Activated CD4-positive, alpha-beta T cell treated with anti-CD3 and anti-CD28 coated beads, Interleukin-10, Interleukin-2, amounts not matched to agents 100 ng/mL and 50 ng/mL, durations not matched to agents 16 hours and 8 hours (primary cell): ENCODE measurements around the gene HOMER2.
"Not testable (repeated sequence)": the region's sequence is repeated elsewhere in the genome, so short reads cannot be mapped to it uniquely, and the experiment has no call there.

Experiments used
- DNase-seq: peaks from one replicate; pipeline ENCODE4 v3.0.0-alpha.2; 2020

The HOMER2 gene

DNA sequence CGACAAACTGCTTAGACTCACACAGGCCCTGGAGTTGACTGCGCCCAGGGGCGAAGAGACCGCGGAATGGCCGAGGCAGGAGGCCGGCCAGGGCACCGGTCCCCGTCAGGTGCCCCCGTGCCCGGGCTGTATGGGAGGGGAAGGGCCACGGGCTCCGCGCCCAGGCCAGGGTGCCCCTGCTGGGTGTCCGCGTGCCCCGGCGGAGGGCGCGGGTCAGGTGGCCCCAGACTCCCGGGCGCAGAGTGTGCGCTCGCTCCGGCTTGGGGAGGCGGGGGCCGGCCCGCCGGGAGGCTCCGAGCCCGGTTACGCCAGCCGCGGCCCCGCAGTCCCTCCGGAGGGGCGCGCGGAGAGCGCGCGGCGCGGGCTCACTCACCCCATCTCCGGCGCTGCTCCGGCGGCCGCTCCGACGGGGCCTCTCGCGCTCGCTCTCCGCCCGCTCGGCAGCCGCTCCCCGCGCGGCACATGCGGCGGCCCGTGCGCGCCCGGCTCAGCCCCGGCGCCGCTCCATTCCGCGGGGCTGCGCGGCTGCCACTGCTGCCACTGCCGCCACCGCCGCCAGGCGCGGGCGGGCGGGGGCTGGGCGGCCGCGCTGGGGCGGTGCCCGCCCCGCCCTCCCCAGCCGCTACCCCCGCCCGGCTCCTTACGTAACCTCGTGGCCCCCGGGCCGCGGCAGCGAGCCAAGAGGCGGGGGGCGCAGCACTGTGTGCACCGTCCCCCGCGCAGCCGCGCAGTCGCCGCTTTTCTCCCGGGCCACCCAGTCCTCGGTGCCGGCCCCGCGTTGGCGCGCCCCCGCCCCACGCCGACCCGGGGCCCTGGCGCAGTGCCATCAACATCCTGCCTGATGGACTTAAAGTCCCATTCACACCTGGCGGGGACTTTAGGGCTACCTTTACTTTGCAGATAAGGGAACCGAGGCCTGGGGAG lies at the start of gene HOMER2:
Gene HOMER2, minus strand, starts transcription at position 563 of the 924 bp plus-strand sequence. Its CDS starts 185 bp downstream, at position 378.
- peak; percentile 16 for DNase-seq

GRCh38 chr15:83000672-83001031 lies 48.1 kb upstream of the HOMER2 start:
- DNase-seq: not testable (repeated sequence)

DNA sequence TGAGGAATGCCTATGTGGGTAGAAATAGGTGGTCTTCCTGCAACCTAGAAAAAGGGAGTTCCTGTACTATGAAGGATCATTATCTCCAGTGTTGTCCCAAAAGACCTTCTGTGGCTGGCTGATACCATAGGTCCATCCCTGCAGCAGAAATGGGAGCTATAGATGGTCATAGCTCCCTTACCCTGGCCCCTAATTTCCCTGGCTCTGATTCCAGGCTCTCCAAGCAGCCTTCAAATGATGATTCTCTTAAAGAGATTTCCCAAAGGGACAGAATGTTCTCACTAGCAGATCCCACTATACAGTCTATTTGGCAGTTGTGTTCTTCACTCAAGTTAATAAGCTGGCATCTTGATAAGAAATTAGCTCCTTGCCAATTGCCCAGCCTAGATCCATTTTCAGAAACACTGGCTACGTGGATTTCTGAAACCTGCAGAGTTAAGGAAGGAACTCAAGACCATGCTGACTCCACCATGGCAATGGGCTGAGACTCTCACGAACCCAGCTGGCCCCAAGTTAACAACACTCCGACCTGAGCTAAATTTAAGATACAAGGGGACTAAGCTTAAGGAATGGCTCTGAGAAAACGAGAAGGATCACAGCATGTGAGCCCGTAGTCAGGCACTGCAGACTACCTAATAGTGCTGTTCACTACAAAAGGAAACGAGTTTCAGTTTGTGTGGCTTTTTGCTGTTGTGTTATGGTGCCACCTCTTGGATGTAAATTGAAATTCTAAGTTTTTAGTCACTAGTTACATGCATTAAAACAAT lies 47.6 kb upstream of the HOMER2 start:
- DNase-seq: peak; percentile 69

DNA sequence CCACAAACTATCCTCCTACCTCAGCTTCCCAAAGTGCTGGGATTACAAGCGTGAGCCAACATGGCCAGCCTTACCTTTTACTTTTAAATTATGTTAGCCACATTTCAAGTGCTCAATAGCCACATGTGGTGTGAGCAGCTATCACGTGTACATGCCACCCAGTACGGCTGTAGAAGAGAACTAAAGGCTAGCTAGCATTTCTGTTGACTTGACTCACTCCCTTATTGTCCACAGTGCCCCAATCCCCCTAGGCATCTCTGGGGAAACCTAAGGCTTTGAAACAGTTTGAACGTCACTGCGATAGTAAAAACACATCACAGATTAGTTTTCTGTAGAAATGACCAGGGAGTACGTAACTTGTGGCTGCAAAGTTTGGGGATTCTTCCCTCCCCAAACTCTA lies 46.9 kb upstream of the HOMER2 start:
- DNase-seq: no peak

DNA sequence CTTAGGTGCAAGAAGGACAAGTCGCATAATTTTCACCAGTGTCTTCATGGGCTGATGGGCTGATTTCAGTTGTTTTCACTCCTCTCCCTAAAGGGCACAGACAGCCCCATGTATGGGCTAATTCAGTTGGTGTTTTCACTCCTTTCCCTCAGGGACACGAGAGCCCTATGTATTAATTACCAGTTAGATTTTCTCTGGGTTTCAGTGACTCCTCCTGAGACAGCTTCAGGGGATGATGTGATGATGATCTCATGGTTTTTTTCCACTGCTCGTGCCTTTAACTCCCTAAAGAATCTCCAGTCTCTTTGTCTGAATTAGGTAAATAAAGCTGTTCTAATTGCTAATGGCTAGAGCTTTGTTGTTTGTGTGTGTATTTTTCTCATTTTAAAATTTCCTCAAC lies 43.4 kb upstream of the HOMER2 start:
- DNase-seq: no peak

GRCh38 chr15:82995076-82995475 lies 42.6 kb upstream of the HOMER2 start:
- no peak for DNase-seq

DNA sequence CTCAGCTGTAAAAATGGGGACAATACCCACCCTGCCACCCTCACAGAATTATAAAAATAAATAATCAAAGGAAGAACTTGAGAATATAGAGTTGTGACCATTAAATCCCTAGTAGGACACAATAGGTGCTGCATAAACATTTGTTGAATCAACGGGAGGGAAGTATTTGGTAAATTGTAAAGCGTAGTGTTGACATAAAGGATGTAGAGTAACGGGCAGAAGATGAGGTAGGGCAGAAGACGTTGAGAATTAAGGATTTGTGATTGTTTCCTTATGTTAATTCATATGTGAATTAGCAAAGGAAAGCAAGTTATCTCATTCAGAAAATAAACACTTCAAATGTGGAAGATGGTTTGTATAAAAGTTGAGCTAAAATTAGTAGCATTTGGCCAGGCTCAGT lies 40.6 kb upstream of the HOMER2 start:
- DNase-seq: no peak

GRCh38 chr15:82992436-82992998 lies 40.0 kb upstream of the HOMER2 start:
- DNase-seq: no peak

GRCh38 chr15:82986442-82986780 lies 33.9 kb upstream of the HOMER2 start:
- peak; percentile 25 for DNase-seq

GRCh38 chr15:82985688-82986441 lies 33.3 kb upstream of the HOMER2 start, which contains the start of gene RAMAC:
TSS of gene RAMAC (plus strand) at chr15:82986210. CDS start at chr15:82989019, 2,809 bp downstream.
- DNase-seq: peak; percentile 94

GRCh38 chr15:82980981-82981380 lies 28.5 kb upstream of the HOMER2 start:
- no peak for DNase-seq

- DNase-seq: no peak
Observed at GRCh38 chr15:82979726-82980125, 27.2 kb upstream of the HOMER2 start.

GRCh38 chr15:82978438-82978837 lies 25.9 kb upstream of the HOMER2 start:
- no peak for DNase-seq

DNA sequence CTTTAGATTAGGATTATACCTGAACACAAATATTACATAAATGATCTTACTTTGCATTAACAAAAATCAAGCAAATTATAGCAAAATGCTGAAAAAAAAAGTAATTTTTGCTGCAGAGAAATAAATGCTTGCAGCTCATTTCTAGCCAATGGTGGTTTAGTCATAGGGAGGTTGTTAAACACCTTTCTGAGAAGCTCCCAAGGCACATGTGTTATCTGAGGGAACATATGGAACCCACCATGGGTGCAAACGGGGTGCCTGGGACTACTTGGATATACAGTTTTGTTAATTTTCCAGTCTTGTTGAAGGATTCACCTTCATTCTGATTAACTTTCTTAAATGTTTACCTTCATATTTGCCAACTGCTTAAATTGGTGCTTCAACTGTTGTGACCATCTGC lies 24.6 kb upstream of the HOMER2 start:
- no peak for DNase-seq

GRCh38 chr15:82972990-82973389 lies 20.5 kb upstream of the HOMER2 start:
- DNase-seq: no peak

DNA sequence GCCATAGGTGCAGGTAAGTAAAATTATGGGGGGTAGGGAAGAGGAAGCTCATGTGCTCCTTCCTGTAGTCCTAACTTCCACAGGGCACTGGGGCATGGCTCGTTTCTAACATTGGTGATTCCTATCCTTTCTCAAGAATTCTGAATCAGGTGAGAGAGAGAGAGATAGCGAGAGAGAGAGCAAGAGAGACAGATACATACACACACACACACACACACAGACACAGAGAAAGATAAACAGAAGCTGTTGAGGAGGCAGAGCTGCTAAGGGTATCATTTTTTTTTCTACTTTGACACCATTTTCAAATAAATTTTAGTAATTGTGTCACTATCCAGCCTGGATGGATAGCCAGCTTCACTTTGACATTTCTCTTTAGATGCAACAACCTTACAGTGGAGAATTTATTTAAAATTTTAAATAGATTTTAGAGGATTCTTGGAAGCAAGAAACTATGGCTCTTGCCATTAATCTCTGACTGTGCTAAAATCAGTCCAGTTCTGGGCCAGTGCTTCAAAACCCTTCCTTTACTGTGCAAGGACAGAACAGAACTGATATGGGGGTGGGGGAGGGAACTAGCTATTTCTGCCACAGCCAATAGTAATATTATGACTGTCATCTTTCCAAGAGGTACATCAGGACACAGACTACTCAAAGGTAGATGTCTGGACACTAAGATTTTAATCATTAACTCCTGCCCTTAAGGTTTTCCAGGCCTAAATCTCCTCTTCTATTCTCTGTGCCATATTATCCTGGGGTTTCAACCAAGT lies 18.9 kb upstream of the HOMER2 start:
- no peak for DNase-seq

GRCh38 chr15:82970696-82971095 lies 18.2 kb upstream of the HOMER2 start:
- no peak for DNase-seq

GRCh38 chr15:82970078-82970686 lies 17.7 kb upstream of the HOMER2 start:
- DNase-seq: no peak

DNA sequence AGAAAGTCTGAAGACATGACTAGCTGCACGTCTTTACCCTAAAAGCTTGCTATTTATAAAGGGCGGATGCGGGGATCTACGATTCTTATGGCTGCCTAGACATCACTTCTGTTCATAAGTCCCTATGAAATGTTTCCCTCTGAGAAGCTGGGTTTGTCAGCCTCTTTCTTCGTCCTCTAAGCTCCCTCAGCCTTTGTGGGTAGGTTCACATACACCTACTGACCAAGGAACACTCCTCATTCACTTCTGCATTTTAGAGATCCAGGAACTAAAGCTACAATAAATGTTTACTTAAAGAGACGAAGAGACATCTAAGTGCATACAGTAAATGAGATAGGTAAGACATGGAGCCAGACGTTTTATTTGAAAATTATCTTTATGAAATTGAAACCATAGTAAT lies 16.8 kb upstream of the HOMER2 start:
- no peak for DNase-seq

- no peak for DNase-seq
Observed at GRCh38 chr15:82968066-82968465, 15.5 kb upstream of the HOMER2 start.

DNA sequence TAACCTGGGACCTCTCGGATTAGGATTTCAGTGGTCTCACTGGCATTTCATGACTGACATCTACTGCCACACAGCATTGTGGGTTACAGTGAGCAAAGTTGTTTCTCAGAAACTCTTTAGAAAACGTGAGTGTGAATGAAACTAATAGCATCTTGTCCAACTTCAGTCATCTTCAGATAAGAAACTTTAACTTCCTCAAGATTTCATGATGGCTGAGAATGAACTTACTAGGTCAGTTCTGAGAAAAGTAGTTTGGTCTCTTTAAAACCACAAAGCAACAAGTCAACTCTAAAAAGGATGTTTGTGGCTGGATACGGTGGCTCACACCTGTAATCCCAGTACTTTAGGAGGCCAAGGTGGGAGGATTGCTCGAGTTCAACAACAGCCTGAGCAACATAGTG lies 14.2 kb upstream of the HOMER2 start:
- DNase-seq: peak; percentile 86

DNA sequence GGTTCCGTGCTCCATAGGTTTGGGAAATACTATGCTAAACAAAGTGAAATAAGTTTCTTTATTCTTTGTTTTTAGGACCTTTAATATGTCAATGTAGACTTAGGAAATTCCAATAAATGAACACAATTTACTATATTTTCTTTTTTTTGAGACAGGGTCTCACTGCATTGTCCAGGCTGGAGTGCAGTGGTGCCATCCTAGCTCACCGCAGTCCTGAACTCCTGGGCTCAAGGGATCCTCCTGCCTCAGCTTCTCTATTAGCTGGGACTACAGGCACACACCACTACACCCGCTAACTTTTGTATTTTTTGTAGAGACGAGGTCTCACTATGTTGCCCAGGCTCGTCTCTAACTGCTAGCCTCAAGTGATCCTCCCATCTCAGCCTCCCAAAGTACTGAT lies 12.4 kb upstream of the HOMER2 start:
- no peak for DNase-seq
